ENCODE data around the gene CABP7.

Gene CABP7

GRCh38 chr22:29723766-29724165, 4.0 kb downstream of the CABP7 start:
- DNase-seq: no peak

- no peak for DNase-seq
Measured at GRCh38 chr22:29724843-29725242, 5.0 kb downstream of the CABP7 start.

GRCh38 chr22:29726106-29726505, 6.3 kb downstream of the CABP7 start:
- DNase-seq: no peak

GRCh38 chr22:29726512-29727130, 6.8 kb downstream of the CABP7 start:
- DNase-seq: no peak

- DNase-seq: peak in 2 of 3 donors; percentile 24 to 54
Measured at GRCh38 chr22:29727131-29727523, 7.3 kb downstream of the CABP7 start.

GRCh38 chr22:29729161-29729560, 9.4 kb downstream of the CABP7 start:
- no peak for DNase-seq

GRCh38 chr22:29731058-29731850, 11.5 kb downstream of the CABP7 start:
- DNase-seq: no peak

- no peak for DNase-seq
Measured at GRCh38 chr22:29732883-29733282, 13.1 kb downstream of the CABP7 start.

GRCh38 chr22:29733362-29734201, 13.8 kb downstream of the CABP7 start:
- no peak for DNase-seq

- no peak for DNase-seq
Measured at GRCh38 chr22:29734406-29734805, 14.6 kb downstream of the CABP7 start.

GRCh38 chr22:29734838-29735237, 15.0 kb downstream of the CABP7 start:
- no peak for DNase-seq

- DNase-seq: no peak
Measured at GRCh38 chr22:29735416-29735815, 15.6 kb downstream of the CABP7 start.

GRCh38 chr22:29737251-29738117, 17.7 kb downstream of the CABP7 start:
- no peak for DNase-seq

- DNase-seq: no peak
Measured at GRCh38 chr22:29738118-29738815, 18.5 kb downstream of the CABP7 start.

GRCh38 chr22:29739346-29739875, 19.6 kb downstream of the CABP7 start:
- DNase-seq: no peak

- no peak for DNase-seq
Measured at GRCh38 chr22:29740216-29740615, 20.4 kb downstream of the CABP7 start.

GRCh38 chr22:29741926-29742325, 22.1 kb downstream of the CABP7 start:
- DNase-seq: no peak

GRCh38 chr22:29742326-29742725, 22.5 kb downstream of the CABP7 start:
- no peak for DNase-seq

GRCh38 chr22:29744902-29745301, 25.1 kb downstream of the CABP7 start:
- no peak for DNase-seq

GRCh38 chr22:29747832-29748231, 28.0 kb downstream of the CABP7 start:
- DNase-seq: no peak

GRCh38 chr22:29748248-29748893, 28.6 kb downstream of the CABP7 start:
- DNase-seq: no peak

Measured in suppressor macrophage treated with lipopolysaccharide for 1 hour (primary cell).